HuH-7 (cell line): ENCODE results near the gene GLIPR2.
"Not testable (repeated sequence)": the region's sequence is repeated elsewhere in the genome, so short reads cannot be mapped to it uniquely, and the experiment has no call there.

Source experiments
- DNase-seq: peaks from one replicate; pipeline ENCODE4 v3.0.0; 2011; ENCODE audit warnings: low spot score

Gene GLIPR2

GRCh38 chr9:36123515-36123914 is 13.0 kb upstream of the GLIPR2 start:
- DNase-seq, result no peak

DNA sequence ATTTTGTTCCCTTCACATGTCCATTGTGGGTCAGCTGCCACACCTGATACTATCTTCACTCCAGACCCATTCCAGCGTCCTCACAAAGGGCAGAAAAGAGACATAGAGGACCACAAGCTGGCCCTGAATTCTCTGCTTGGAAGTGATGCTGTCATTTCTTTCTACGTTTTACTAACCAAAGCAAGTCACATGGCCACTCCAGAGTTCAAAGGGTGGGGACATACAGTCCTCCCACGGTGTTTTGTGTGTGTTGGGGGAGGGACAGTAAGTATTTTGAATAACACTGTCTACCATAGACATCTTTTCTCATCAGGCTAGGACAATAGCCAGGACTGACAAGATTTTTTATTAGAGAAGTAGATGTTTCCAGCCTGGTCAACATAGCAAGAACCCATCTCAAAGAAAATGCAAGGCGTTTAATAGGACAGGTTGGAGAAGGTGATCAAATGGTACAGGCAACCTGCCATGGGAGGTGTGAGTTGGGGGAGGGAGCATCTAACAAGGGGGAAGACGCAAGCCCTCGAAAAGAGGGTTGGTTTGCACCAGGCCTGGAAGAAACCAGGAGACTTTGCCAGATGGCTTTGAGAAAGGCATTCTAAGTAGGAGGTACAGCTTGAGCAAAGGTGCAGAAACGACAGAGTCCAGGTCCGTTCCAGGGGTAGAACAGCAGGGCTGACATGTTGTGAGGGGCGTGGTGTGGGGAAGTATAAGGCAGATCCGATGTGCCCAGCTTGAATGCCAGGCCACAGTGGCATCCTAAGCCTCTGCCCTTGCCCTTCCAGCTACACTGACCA is 11.3 kb upstream of the GLIPR2 start:
- no peak for DNase-seq

DNA sequence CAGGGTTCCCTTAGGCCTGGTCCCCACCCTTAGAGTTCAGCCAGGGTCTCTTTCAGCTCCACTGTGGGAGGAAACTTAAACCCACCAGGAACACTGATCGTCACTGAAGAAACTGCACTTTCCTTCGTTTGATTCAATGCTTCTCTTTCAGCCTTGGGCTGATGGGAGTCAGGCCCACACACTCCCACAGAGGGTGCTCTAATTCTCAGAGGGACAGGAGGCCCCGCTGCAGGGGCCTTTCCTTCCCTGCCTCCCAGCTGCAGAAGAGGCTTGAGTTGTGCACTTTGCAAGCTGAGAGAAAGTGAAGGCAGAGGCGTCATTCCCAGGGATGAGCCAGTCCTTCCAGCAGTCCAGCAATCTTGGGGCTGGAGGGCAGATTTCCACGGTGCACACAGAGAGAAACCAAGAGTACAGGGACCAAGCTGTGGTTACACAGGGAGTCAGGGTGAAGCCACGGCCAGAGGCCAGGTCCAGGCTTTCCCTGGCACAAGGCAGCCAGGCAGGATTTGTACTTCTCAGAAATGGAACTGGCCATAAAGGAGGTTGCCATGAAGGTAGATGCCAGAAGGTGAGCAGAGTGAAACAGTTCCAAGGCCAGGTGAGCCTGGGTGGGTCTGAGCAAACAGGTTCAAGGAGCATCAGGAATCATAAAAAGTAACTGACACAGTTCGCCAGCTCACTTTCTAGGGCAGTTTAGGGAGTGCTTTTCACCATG is 10.4 kb upstream of the GLIPR2 start:
- DNase-seq, result no peak

- no peak for DNase-seq
Observed at GRCh38 chr9:36127652-36128244, 8.8 kb upstream of the GLIPR2 start.

GRCh38 chr9:36128349-36128748 is 8.2 kb upstream of the GLIPR2 start:
- no peak for DNase-seq

- DNase-seq, result no peak
Observed at GRCh38 chr9:36129139-36129538, 7.4 kb upstream of the GLIPR2 start.

DNA sequence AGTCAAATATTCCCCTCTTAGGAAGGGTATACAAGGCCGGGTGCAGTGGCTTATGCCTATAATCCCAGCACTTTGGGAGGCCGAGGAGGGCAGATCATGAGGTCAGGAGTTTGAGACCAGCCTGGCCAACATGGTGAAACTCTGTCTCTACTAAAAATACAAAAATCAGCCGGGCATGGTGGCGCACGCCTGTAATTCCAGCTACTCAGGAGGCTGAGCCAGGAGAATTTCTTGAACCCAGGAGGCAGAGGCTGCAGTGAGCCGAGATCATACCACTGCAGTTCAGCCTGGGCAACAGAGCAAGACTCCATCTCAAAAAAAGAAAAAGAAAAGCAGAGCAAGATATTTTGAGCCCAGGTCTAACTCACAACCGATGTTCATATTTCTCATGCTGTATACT is 4.9 kb upstream of the GLIPR2 start:
- not testable (repeated sequence) for DNase-seq

GRCh38 chr9:36132086-36132485 is 4.4 kb upstream of the GLIPR2 start:
- no peak for DNase-seq

- no peak for DNase-seq
Observed at GRCh38 chr9:36134761-36135505, 1.6 kb upstream of the GLIPR2 start.

DNA sequence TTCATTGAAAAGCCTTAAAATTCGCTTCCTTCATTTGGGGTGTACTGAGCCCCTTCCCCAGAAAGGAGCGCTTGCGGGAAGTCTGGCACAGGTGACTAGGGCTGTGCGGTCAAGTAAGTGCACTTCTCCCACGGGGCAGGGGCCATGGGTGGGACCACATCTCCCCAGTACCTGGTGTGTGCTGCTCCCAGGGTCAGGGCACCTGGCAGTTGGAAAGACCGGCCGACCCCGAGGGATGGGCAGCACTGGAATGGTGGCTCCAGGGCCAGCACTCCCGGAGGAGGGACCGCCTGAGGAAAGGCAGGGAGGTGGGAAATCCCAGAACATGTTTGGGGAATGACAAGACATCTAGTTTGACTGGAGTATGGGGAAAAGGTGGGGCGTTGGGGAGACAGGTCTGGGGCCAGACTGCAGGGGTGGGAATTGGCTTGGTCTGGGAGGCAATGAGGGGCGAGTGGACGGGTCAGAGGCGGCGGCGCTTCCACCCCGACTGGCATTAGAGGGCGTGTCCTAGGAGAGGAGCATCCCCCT is 727 bp upstream of the GLIPR2 start:
- DNase-seq, result no peak

DNA sequence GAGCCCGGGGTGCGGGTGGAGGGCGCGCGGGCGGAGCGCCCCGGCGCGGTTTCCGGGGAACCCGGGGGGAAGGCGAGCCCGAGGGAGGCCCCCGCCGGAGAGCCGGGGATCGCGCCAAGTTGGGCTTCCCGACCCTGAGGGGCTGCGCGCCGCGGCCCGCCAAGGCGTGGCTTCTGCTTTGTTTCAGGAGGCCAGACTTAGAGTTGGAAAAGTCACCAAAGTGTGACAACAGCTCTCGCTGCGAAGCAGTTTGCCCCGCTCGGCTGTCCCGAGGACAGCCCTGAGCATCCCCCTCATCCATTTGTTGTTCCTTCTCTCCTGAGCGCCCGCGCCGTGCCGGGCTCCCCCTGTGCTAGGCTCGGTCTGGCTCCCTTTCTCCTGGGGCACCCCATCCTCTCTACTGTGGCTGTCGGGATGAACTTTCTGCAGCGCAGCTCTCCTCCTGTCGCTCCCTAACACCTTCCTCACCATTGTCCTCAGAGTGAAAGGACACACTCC is 410 bp downstream of the GLIPR2 start:
- DNase-seq, result no peak

DNA sequence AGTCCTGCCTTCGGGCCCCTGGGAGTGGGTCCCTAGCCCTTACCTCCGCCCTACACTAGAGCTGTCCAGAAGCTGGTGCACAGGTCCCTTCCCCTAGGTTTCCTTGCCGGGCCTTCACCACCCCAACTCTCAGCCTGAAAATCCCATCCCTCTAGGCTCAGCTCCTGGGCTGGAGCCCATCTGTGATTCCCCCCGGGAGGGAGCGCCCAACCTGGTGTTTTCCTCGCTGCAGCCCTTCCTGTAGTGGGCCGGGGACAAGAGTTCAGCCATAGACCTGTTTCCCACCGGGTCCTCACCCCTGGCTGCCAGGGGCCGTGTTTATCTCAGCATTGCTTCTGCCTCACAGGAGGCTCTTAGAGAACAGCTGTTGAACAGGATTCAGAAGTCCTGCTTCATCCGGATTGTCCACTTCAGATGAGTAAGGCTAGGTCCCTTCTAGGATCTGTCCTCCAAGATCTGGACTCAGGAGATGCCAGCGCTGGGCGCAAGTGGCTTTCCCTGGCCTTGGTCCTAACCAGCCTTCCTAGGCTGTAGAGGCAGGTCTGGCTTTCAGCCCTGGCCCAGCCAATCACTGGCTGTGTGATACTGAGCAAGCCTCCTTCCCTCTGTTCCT is 965 bp downstream of the GLIPR2 start:
- no peak for DNase-seq

- no peak for DNase-seq
Observed at GRCh38 chr9:36138496-36138895, 2.0 kb downstream of the GLIPR2 start.

DNA sequence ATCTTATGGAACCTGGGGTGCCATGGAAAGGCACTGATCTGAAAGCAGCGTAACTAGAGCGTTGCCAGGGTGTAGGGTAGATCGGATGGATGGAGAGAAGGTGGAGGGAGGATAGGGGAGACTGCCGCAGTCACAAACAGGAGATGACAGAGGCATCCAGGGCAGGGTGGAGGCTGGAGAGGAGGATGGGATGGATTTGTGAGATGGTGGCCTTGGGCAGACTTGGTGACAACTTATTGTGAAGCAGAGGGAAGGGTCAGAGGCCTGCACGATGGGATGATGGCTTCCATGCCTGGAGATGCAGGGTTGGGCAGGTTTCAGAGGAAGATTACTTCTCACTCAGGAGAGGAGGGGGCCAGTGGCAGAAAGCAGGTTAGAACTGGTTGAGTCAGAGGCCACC is 2.4 kb downstream of the GLIPR2 start:
- no peak for DNase-seq

- no peak for DNase-seq
Observed at GRCh38 chr9:36140086-36141084, 3.9 kb downstream of the GLIPR2 start.

DNA sequence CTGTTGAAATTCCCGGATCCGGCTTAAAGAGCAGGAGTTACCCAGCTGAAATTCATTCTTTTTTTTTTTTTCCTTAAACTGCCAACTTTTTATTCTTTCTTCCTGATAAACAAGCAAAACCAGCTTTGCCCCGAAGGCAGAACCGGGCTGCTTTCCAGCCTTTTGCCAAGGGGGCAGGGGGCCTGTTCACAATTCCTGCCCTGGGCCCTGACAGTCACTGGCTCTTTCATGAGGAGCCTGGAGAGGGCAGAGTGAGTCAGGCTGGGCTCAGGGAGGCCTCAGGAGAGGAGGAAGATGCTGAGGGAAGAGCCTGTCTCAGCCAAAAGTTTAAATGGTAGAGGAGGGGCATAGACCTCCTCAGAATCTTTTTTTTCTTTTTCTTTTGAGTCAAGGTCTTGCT is 4.8 kb downstream of the GLIPR2 start:
- no peak for DNase-seq

GRCh38 chr9:36141761-36142160 is 5.2 kb downstream of the GLIPR2 start:
- DNase-seq, result no peak

GRCh38 chr9:36142510-36143244 is 6.1 kb downstream of the GLIPR2 start:
- no peak for DNase-seq

DNA sequence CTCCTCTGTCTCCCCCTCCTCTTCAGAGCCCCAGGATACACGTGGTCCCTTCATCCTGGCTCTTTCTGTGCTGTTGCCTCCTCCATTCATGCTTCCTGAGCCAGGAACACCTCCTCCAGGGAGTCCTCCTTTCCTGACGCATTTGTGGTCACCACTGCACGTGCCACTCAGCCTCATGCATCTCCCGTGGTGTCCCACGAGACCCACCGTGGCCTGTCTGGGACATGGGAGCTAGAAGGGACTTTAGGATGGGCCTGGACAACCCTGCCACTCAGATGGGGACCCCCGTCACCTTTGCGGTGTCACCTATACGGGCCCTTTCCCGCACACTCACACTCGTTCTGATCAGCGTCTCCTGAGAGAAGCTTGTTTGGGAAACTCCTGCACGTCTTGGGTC is 6.7 kb downstream of the GLIPR2 start:
- DNase-seq, result no peak
